Epithelial cell of prostate (primary cell): ENCODE data around the gene COL28A1.

Source experiments
- DNase-seq: peaks from one replicate; pipeline ENCODE4 v3.0.0-alpha.2; 2011; ENCODE audit warnings: low read depth, low spot score
- H3K27ac ChIP-seq: fragments of 450-650 bp; 2 replicates; pipeline ENCODE4 v1.5.1; 2017; ENCODE audit warnings: mild to moderate bottlenecking

Gene COL28A1

DNA sequence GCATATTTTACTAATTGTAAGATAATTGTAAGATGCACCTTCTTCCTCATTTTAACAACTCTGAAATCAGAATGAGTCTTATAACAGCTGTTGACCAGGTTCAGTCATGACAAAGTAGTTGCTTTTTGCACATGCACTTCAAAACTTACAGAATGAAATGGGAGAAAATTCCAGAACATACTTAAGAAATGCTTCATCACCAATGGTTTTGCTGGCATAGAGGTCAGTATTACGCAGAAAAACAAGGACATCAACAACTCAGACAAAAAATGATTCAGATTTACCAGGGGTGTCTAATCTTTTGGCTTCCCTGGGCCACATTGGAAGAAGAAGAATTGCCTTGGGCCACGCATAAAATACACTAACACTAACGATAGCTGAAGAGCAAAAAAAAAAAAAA lies 13.3 kb downstream of the COL28A1 start:
- H3K27ac ChIP-seq, result no peak overlapping the region
- no peak for DNase-seq

DNA sequence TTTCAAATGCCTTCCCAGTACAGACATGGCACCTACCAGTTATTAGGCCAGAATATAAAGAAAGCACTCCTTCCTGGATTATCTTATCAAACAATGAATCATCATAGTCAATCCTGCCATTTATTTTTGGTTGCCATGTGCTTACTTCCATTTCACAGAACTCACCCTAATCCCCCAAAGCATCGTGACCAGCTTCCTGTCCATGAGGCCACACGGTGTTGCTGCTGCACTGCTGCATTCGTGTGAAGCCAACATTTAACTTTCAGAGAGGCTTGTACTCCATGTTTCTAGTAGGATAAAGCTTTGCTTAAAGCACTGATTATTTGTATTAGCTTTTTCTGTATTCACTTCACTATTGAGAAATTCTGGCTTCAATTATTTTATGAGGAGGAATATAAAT lies 14.4 kb downstream of the COL28A1 start:
- no peak overlapping the region for H3K27ac ChIP-seq
- DNase-seq, result no peak

DNA sequence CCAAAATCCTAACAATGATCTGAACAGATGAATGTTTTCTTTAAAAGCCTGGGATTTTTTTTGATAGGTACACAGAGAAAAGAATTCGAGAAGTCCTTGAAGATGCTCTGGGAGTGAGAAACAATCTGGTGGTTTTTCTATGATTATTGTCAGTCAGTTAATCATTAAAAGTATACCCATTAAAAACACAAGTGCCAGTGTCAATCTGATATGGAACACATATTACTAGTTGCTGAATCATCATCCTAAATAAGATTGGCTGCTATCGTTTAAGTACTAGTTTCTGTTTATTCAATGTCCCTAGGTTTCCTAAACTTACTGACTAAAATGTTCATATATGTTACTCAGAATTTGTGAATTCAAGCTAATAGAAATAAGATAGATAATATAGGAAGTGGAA lies 16.1 kb downstream of the COL28A1 start:
- H3K27ac ChIP-seq, result no peak overlapping the region
- DNase-seq, result no peak

DNA sequence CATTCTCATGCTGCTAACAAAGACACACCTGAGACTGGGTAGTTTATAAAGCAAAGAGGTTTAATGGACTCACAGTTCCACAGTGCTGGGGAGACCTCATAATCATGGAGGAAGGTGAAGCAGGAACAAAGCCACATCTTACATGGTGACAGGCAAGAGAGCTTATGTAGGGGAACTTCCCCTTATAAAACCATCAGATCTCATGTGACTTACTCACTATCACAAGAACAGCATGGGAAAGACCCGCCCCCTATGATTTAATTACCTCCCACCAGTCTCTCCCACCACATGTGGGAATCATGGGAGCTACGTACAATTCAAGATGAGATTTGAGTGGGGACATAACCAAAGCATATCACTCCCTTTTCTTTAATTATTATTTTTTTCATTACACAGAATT lies 16.6 kb downstream of the COL28A1 start:
- DNase-seq, result no peak
- no peak overlapping the region for H3K27ac ChIP-seq

DNA sequence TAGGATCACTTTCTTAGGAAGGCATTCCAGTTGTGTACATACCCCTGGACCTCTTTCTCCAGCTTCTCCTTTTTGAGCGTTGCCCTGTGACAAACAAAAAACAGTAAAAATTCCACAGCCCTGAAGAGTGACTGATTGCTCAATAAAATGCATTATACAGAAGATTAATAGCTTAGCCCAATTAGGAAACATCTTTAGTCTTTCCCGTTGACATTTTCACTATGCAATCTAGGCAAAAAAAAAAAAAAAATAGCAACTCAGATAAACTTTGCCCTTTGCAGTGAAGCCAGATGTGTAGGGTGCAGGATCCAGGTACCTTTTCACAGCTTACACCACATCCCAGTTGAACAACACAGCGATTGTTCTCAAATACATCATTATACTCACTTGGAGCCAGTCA lies 17.9 kb downstream of the COL28A1 start:
- DNase-seq, result no peak
- H3K27ac ChIP-seq, result no peak overlapping the region

DNA sequence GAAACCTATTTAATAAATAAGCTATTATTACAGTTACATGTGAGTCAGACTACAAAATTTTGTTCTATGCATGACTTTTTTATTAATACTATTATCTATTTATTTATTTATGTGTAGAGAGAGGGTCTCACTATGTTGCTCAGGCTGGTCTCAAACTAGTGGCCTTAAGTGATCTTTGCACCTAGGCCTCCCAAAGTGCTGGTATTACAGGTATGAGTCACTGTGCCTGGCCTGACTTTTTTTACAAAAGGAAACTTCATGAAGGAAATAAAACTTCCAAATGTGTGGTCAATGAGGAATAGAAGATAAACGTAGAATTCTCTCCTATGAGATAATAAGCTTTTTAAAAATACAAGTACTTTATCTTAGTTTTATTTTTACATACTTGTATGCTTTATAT lies 19.0 kb downstream of the COL28A1 start:
- DNase-seq, result no peak
- H3K27ac ChIP-seq, result no peak overlapping the region

DNA sequence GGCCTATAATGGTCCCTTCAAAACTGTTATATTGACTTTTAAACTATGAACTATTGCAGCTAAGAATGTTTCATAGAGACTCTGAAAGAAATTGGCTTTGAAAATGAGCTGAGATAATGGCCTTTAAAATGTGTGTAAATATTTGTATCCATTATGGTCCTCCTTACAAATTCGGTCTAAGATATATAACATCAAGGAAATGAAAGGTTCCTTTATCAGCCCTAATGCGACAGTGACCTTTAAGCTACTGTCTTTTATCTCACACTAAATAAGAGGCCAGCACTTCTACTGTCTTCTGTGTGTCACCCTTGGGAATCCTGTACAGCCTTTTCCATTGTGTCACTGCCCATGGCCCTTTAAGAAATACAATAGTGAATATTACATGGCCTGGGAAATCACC lies 19.5 kb downstream of the COL28A1 start:
- no peak overlapping the region for H3K27ac ChIP-seq
- DNase-seq, result no peak

DNA sequence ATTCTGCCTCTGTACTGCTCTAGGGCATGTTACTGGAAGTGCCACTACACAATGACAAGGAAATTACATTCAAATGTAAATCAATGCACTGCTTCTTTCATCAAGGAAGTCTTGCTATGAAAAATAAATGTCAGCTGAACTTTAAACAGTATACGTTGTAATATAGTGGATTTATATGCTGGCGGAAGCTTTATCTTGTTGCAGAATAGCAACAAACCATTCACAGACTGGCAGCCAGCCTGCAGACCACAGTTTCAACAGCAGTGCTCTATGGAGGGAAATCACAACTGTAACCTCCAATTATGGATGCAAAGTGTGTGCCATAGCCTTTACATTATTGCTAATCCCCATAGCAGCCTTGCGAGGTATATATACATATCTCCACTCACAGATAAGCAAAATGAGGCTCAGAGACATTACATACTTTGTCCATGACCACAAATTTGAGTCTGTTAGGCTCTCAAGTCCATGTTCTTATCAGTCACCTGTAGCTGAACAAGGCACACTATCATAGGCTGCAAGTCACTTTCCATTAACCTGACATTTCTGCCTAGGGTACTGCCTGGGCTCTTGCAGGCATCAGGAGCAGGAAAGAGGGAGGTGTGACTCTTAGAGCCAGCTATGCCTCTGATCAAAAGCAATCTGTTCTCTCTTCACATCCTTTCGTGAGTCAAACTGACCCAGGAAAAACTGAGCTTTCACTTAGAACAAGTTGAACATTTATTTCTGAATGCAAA lies 22.6 kb downstream of the COL28A1 start:
- DNase-seq, result no peak
- H3K27ac ChIP-seq, result no peak overlapping the region

DNA sequence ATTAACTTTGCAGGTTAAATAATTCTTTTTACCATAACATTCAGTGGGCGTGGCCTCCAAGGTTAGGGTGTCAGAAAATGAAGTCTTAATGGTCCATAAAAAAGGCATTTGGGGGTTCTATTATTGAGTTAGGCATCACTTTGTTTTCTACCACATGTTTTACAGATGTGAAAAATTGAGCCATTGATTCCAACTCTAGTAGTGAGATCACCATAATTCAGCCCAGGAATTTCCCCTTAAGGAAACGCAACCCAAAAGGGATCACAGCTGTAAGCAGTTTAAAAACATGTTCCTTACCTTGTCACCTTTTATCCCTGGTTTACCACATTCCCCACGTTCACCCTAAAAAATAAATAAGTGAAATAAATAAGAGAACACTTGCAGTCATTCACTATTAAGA lies 24.9 kb downstream of the COL28A1 start:
- H3K27ac ChIP-seq, result no peak overlapping the region
- no peak for DNase-seq

DNA sequence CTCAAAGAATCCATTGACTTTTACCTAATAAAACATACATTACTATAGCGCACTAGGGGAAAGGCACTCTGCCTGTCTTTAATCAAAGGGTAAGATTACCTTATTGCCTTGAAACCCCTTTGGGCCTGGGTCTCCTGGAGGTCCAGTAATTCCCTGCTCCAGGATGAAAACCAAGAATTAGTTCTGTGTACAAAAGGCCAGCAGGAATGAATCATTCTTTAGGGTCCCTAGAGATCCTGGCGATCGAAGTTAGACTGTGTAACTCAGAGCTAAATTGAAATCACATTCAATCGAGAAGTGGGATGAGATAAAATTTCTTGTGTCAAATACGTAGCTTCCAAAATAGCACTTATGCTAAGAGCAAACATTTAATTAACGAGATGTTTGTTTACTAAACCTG lies 29.8 kb downstream of the COL28A1 start:
- DNase-seq, result no peak
- no peak overlapping the region for H3K27ac ChIP-seq

DNA sequence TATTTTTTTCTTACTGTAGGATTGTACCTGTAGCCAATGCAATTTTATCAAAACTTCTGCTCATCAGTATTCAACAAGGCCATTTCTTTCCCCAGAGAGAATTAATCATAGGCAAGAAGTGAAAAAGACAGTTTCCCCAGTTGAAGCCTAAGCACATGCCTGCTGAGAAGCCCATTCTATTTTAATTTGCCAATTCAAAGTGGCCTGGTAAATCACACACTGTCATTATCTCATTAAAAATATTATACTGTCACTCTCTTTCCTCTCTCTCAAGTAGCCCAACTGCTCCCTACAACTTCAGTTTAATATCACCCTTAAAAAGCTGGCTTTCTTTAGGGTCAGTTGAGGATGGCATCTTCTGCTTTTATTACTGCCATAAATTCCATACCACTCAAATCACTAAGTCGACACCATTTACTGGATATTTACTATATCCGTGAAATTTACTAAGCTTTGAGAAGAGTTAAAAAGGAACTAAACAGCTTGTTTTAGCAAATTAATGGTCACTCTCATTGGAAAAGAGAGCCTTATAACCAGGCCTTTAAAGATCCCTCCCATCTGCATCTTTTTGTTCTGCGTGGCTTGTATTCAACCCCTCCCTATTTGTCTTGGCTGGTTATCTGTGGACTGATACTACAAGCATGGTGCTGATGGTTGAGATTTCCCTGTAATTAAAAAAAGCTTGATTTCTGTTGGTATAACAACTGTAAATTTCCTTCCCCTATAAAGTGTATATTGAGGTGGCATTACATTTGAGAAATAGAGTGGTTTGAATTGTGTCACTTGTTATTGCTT lies 30.6 kb downstream of the COL28A1 start:
- no peak overlapping the region for H3K27ac ChIP-seq
- DNase-seq, result no peak

DNA sequence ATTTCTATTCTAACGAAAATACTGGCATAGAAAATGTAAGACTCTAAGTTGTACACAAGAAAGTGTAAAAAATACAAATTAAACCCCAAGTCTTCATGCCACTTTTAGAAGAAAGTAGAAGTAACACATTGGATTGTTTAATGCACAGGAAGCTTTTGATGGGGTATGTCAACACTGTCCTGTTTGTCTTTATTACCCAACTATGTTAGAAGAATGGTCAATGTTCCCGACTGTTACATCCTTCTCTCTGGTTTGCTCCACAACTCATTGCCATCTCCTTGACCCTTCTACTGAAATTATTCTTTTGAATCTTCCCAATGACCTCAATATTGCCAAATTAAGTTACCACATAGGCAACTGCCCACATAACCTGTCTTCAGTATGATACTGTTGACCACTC lies 35.8 kb downstream of the COL28A1 start:
- no peak for DNase-seq
- no peak overlapping the region for H3K27ac ChIP-seq

DNA sequence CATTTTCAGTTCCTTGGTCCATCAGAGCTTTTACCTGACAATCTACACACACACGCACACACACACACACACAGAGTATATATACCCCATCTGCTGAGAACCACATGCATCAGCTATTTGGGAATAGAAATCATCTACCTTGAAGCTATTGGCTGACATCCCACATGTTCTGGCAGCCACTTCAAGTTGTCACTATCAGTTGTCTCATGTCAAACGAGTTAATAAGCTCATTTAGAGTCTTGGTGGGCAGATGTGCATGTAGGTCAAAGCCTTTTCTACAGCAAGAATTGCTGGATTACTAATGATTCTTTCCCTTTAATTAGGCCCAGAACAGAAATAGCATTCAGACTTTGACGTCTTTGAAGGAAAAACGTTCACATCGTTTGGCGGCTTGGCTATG lies 36.8 kb downstream of the COL28A1 start:
- no peak overlapping the region for H3K27ac ChIP-seq
- DNase-seq, result no peak

DNA sequence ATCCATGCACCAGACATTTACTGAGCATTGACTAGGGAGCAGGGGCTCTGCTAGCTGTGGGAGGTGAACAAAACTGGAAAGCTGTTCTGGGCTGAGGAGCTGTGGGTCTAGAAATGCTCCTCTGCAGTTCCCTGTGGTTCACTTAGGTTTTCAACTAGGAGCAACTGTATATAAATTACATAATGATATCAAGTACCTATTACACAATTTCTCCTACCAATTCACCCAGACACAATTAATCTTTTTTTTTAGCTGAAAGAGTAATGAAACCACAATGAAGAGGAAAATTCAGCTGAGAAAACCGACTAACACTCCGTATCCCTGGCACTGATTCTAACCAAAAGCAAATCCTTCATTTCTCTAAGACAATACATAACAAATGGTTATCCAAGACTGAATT lies 39.4 kb downstream of the COL28A1 start:
- no peak overlapping the region for H3K27ac ChIP-seq
- no peak for DNase-seq

DNA sequence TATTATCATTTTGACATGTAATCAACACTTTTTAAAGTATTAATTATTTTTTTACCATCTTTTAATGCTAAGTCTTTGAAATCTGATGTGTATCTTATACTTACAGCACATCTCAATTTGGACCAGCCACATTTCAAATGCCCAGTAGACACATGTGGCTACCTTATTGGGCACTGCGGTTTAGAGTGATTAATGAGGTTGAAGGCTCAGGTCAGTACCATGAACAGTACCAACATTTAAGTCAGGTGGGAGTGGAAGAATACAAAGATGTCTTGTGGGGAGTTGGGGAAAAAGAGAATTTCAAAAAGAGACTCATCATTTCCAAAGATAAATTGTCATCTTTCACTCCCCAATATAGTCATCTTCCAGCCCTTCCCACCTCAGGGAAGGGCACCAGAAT lies 40.5 kb downstream of the COL28A1 start:
- no peak overlapping the region for H3K27ac ChIP-seq
- no peak for DNase-seq

DNA sequence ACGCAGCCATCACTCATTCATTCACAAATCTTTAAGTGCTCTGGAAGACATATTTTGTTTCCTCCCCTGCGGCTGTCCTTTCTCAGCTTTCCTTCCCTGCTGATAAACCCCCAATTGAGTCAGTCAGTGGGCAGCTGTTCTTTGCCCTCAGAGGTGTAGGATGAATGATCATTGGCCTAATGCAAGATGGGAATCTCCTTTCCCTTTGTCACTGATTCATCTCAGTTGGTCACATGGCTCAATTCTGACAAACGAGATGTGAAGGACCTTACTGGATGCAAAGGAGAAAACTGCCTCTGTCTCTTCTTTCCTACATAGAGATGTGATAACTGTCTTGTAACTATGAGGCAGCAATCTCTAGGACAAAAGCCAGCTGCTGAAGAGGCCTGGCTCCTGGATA lies 44.6 kb downstream of the COL28A1 start:
- DNase-seq, result no peak
- H3K27ac ChIP-seq, result no peak overlapping the region

DNA sequence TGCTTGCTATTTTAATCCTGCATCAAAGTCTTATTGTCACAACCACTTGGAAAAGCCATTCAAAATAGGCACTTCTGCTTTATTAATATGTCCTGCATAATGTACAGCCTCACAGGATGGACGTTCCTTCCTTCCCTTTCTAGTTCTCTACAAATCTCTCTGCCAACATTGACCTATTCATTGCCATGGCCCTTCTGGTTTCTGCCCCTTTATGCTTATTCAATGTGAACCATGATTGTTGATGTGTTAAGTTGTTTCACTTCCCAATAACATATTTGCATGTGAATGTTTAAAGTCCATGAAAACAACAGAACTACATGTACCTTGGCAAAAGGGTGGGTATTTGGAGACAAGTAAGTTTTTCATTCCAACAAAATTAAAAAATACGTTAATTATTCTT lies 45.7 kb downstream of the COL28A1 start:
- no peak overlapping the region for H3K27ac ChIP-seq
- no peak for DNase-seq

DNA sequence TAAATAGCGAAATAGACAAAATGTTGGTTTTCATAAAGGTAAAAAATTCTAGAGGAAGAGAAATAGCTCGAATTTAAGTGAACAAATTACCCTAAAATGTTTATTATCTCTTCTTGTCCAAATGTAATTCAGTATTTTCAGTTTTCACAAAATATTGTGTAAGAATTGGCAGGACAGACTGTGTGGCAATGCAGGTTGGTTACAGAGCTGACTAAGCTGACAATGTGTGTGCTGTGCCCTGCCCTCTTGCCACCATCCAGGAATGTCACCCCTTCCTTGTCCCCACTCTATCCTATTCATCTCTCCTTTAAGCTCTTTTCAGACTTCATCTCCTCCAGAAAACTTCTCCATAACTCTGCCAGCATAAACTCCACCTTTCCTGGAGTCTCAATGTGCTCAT lies 46.1 kb downstream of the COL28A1 start:
- H3K27ac ChIP-seq, result no peak overlapping the region
- DNase-seq, result no peak

DNA sequence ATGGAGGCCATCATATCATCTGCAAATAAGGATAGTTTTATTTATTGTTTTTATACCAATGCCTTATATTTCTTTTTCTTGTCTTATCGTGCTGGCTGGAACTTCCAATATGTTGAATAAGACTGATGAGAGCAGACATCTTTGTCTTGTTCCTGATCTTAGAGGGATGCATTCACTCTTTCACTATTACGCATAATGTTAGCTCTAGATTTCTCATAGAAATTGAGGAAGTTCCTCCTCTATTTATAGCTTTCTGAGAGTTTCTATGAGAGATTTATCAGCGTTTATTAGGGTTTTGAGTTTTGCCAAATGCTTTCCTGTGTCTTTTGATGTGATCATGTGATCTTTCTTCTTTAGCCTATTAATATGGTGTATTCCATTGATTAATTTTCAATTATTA lies 49.3 kb downstream of the COL28A1 start:
- H3K27ac ChIP-seq, result no peak overlapping the region
- no peak for DNase-seq

DNA sequence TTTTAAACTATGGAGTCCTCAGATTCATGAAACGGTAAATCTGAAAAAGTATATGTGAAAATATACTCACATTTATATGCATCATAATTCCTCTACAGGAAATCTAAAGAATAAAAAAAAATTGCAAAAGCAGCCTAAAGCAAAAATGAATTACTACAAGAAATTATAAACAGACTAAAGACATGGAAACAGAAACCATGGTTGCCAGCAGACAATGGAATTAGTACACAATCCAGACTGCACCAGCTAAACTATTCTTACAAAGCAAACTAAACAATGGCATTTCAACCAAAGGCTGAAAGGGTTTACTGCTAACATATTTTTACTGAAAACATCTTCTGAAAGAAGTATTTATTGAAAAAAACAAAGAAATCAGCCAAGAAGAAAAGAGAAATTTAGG lies 51.6 kb downstream of the COL28A1 start:
- no peak overlapping the region for H3K27ac ChIP-seq
- DNase-seq, result no peak

DNA sequence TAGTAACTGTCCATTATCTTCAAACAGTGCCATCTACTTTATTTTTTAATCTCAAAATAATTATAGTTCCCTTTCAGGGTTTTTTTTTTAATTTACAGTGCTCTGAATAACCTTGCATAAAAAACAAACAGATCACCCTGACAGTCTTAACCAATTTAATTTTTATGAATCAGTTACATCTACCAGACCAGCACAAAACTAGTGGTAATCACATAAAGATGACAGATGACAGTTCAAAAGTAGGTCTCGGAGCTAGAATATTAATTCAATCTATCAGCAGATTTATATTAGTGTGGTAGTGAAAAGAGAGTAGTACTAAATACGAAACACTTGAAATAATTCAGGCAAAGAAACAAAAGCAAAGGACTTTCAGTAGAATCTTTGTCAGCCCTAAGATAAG lies 53.9 kb downstream of the COL28A1 start:
- no peak for DNase-seq
- no peak overlapping the region for H3K27ac ChIP-seq

DNA sequence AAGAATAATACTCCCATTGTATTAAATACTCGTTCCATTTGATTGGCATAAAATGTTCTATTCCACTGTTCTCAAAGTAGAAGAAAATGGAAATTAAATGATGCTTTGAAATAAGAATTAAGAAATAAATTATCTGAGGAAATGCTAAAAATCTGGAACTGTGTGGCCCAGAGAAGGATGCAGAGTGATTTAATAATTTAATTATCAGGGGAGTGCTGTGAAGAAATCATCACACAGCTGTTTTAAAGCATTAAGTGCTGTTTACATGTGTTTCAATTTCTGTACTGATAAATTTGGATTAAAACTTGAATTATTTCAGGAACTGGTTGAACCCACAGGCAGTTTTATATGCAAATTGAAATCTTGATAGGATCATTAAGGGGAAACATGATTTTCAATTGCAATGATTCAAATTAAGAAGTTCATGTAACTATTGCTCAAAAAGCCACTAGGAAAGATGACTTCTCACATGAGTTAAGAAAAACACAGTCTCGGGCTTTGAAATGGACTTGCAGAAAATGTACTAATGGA lies 56.3 kb downstream of the COL28A1 start:
- DNase-seq, result no peak
- H3K27ac ChIP-seq, result no peak overlapping the region
